HG03565 (cell line): ENCODE results near the gene PLXNA4.

Experiments
- ATAC-seq: cut with Tn5 transposase; IDR thresholded peaks from one replicate; pipeline ENCODE4 v1.9.1; 2021; ENCODE audit warnings: mild to moderate bottlenecking, moderate library complexity; ENCODE audit not compliant: unreplicated experiment

The PLXNA4 gene

GRCh38 chr7:132564849-132565248 lies 11.4 kb downstream of the PLXNA4 start:
- ATAC-seq = no peak

- no peak for ATAC-seq
These were observed 12.2 kb downstream of the PLXNA4 start for GRCh38 chr7:132564090-132564489.

GRCh38 chr7:132562690-132563089 lies 13.6 kb downstream of the PLXNA4 start:
- no peak for ATAC-seq

GRCh38 chr7:132561763-132562162 lies 14.5 kb downstream of the PLXNA4 start:
- no peak for ATAC-seq

- ATAC-seq = no peak
These were observed 15.3 kb downstream of the PLXNA4 start for GRCh38 chr7:132560825-132561529.

GRCh38 chr7:132560105-132560504 lies 16.2 kb downstream of the PLXNA4 start:
- ATAC-seq = no peak

GRCh38 chr7:132558815-132559214 lies 17.5 kb downstream of the PLXNA4 start:
- no peak for ATAC-seq

GRCh38 chr7:132557489-132558044 lies 18.7 kb downstream of the PLXNA4 start:
- ATAC-seq = no peak

- ATAC-seq = no peak
These were observed 21.8 kb downstream of the PLXNA4 start for GRCh38 chr7:132554446-132554845.

- no peak for ATAC-seq
These were observed 23.2 kb downstream of the PLXNA4 start for GRCh38 chr7:132553031-132553430.

GRCh38 chr7:132551886-132552285 lies 24.4 kb downstream of the PLXNA4 start:
- ATAC-seq = no peak

- ATAC-seq = no peak
These were observed 24.8 kb downstream of the PLXNA4 start for GRCh38 chr7:132551439-132551838.

- ATAC-seq = no peak
These were observed 27.7 kb downstream of the PLXNA4 start for GRCh38 chr7:132548489-132549078.

GRCh38 chr7:132547821-132548220 lies 28.4 kb downstream of the PLXNA4 start:
- no peak for ATAC-seq

- no peak for ATAC-seq
These were observed 29.7 kb downstream of the PLXNA4 start for GRCh38 chr7:132546366-132547127.

- ATAC-seq = no peak
These were observed 30.5 kb downstream of the PLXNA4 start for GRCh38 chr7:132545756-132546155.

- ATAC-seq = no peak
These were observed 31.3 kb downstream of the PLXNA4 start for GRCh38 chr7:132544999-132545398.

- ATAC-seq = no peak
These were observed 32.2 kb downstream of the PLXNA4 start for GRCh38 chr7:132544025-132544424.

GRCh38 chr7:132542895-132543294 lies 33.4 kb downstream of the PLXNA4 start:
- ATAC-seq = no peak

GRCh38 chr7:132541656-132542055 lies 34.6 kb downstream of the PLXNA4 start:
- ATAC-seq = no peak

GRCh38 chr7:132537456-132538145 lies 38.7 kb downstream of the PLXNA4 start:
- no peak for ATAC-seq
